ENCODE measurements around the gene CLDN1.
"Not testable (repeated sequence)": the region's sequence is repeated elsewhere in the genome, so short reads cannot be mapped to it uniquely, and the experiment has no call there.

The CLDN1 gene

GRCh38 chr3:190286014-190286413, 36.2 kb downstream of the CLDN1 start:
- H3K4me3 ChIP-seq (ENCODE audit: low read length): no peak overlapping the region
- TF ChIP-seq, protein P1, sequence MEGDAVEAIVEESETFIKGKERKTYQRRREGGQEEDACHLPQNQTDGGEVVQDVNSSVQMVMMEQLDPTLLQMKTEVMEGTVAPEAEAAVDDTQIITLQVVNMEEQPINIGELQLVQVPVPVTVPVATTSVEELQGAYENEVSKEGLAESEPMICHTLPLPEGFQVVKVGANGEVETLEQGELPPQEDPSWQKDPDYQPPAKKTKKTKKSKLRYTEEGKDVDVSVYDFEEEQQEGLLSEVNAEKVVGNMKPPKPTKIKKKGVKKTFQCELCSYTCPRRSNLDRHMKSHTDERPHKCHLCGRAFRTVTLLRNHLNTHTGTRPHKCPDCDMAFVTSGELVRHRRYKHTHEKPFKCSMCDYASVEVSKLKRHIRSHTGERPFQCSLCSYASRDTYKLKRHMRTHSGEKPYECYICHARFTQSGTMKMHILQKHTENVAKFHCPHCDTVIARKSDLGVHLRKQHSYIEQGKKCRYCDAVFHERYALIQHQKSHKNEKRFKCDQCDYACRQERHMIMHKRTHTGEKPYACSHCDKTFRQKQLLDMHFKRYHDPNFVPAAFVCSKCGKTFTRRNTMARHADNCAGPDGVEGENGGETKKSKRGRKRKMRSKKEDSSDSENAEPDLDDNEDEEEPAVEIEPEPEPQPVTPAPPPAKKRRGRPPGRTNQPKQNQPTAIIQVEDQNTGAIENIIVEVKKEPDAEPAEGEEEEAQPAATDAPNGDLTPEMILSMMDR (conservative IDR thresholded peaks at IDR 0.05; ENCODE audit: low read length): no peak
- DNase-seq (ENCODE audit: low read depth): no peak

DNA sequence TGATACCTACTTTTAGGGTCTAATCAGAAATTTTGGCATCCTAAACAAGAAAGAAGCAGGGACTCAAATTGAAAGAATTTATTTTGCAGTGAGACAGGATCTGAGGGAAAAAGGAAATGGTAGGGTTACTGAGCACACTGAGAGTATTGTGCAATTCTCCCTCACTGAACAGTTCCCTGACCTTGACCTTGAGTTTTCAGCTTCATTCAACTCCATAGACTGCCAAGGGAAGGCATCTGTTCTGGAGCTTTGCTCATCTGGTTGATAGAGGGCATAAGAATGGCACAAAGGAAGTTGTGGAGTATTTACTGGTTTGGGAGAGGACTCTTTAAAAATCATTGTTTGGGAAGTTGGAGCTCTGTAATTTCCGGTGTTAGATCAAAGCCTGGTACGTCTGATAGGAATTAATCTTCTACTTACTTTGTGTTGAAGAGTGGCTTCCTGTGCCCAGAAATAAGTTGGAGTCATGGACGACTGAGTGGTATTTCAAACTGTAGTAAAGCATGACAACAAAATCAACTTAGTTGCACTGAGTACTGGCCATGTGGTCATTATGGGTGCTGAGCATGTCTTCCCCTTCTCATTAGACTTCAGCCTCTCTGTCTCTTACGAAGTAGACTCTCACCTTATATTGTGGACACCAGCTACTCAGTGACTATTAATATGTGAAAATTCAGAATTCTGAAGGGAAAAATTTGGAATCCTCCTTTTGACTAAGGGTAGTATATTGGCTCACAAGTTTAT, 40.8 kb downstream of the CLDN1 start:
- DNase-seq (ENCODE audit: low read depth): peak; percentile 30
- TF ChIP-seq, protein P1 (conservative IDR thresholded peaks at IDR 0.05; ENCODE audit: low read length): no peak
- H3K4me3 ChIP-seq (ENCODE audit: low read length): no peak overlapping the region

DNA sequence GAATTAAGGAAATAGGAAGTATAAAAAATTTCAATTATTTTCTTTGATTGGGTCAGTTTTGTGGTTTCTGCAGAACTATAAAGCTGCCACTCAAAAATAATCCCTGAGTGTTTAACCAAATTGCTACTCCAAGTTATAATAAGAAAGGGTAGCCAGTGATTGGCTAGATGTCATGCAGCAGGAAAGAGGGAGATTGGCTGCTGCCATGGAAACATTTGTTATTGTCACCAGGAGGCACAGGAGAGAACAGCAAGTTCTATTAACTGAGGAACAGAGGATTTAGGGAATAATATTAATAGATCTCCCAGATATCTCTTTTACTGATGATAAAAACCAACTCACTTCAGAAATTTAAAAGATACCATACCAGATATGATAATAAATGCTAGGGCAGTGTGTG, 42.6 kb downstream of the CLDN1 start:
- H3K4me3 ChIP-seq (ENCODE audit: low read length): no peak overlapping the region
- DNase-seq (ENCODE audit: low read depth): no peak
- TF ChIP-seq, protein P1 (conservative IDR thresholded peaks at IDR 0.05; ENCODE audit: low read length): no peak

DNA sequence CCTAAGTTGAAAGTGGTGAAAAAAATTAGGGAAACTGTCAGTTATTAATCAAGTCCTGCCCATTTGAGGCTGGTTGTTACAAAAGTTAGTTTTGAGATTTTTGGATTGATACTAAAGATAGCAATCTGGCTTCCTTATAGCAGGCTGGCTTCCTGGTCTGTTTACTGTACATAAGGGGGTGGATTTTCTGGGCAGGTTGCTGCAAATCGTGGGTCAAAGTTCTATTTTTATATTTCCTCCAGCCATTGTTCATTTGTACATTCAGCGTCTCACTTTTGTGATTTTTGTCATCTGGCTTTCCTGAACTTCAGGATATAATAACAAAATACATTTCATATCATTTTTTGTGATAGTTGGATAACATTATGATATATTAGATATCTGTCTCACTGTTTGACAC, 49.5 kb downstream of the CLDN1 start:
- no peak overlapping the region for H3K4me3 ChIP-seq (ENCODE audit: low read length)
- DNase-seq (ENCODE audit: low read depth): no peak
- TF ChIP-seq, protein P1 (conservative IDR thresholded peaks at IDR 0.05; ENCODE audit: low read length): no peak

DNA sequence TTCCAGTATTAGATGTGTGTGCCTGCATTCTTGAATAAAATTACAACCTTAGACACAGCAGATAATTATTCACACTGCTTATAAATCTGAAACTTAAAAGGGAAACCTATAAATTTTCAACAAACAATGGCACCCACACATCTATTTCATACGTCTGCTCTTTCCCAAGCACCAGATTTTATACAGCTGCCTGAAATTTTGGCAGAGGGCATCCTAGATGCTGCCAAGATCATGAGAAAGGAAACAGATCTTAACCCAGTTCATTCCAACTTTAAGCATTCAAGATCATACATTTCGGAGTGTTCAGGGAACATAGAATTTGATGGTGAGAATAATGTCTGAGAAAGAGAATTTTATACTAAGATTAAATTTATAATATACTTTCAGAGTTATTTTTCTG, 53.1 kb downstream of the CLDN1 start:
- no peak overlapping the region for H3K4me3 ChIP-seq (ENCODE audit: low read length)
- TF ChIP-seq, protein P1 (conservative IDR thresholded peaks at IDR 0.05; ENCODE audit: low read length): no peak
- peak; percentile 54 for DNase-seq (ENCODE audit: low read depth)

DNA sequence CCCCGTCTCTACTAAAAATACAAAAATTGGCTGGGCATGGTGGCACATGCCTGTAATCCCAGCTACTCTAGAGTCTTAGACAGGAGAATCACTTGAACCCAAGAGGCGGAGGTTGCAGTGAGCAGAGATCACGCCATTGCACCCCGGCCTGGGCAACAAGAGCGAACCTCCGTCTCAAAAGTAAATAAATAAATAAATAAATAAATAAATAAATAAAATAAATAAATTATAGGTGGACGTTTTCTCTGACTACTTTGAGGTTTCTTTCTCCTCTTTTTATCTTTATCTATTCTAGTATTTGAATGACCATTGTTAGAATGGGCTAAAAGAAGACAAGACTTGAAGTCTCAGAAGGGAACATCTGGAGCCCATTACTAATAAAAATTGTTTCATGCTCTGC, 54.8 kb downstream of the CLDN1 start:
- not testable (repeated sequence) for DNase-seq (ENCODE audit: low read depth); H3K4me3 ChIP-seq (ENCODE audit: low read length)

DNA sequence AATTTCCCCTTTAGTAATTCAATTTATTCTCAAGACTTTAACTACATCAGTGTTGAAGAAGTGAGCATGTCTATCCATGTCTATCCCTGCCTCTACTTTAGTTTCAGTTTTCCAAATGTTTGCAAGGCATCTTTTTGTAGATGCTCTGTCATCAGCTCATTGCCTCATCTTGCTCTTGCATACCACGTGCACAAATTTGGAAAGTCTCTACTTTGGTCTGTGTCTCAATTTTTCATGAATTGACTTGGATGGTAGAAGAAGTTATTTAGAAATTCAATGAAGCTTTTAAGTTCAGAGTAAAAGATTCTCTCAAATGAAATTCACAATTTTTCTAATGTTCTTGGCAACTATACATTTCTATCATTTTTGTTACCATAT, 55.3 kb downstream of the CLDN1 start:
- H3K4me3 ChIP-seq (ENCODE audit: low read length): no peak overlapping the region
- DNase-seq (ENCODE audit: low read depth): peak; percentile 51
- TF ChIP-seq, protein P1 (conservative IDR thresholded peaks at IDR 0.05; ENCODE audit: low read length): no peak

Data from AG10803 (cell line).